ENCODE results near the gene RPL7L1. TPM values are rescaled to one million over a fixed set of nuclear protein-coding genes. Genes with fewer than 3 reads are reported as not detected.
"Not testable (repeated sequence)": the region's sequence is repeated elsewhere in the genome, so short reads cannot be mapped to it uniquely, and the experiment has no call there.

Gene RPL7L1
- polyA plus RNA-seq (ENCODE audit: insufficient read length): 71.8 TPM

DNA sequence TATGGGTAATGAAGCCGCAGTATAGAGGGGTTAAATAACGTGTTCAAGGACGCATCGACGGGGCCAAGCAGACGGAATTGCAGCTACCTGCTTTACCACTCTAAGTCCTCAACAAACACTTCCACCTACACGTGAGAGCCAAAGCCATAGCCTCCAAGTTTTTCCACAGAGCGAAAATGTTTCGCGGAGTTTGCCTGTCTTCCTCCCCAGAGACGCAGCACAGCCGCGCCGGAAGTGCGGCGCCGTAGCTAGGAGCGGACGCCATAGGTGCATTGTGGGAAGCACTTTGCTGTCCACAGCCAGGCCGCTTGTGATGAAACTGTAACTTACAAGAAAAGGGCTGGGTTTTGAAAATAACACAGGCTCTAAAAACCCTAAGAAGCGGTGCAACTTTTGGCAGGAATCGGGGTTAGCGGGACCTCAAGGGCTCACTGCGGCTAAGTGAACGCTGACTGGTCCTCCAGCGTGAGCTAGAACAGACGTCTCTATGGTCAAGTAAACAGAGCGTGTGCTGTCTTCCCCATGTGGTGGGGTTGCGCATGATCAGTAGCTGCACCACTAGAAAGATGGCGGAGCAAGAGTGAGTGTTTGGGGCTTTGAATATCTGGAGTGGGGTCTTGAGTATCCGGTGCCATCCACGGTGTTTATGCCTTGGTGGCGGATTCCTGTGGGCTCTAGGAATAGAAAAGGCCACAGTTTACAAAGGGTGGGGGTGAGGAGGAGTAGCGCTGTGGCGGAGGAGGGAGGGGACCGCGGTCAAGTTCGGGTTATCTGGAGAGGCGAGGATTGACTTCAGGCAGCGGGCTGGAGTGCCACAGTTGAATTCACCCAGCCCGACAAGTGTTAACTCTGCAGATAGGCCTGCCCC, at the start of gene RPL7L1:
TSS of gene RPL7L1 (plus strand) at position 245 of the 868 bp plus-strand sequence. CDS start at position 540, 295 bp downstream.
- peak; percentile 90 for DNase-seq

DNA sequence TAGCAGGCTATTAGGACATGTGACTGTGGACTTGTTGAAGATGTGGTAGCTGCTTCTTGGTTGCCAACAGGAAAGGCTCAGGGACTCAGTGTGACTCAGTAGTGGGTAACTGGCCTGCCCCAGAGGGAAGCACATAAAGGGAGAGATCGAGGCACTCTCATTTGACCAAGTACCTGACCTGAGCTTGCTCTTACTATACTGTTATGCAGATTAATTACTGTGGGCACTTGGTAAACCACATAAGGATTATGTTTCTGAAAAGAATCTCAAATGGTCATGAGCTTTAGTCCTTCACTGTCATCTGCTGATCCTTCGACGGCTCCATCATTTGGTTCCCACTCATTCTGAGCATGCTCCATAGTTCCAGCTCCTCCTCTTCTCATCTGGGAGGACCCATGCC, 48.2 kb upstream of the RPL7L1 start:
- DNase-seq: no peak

DNA sequence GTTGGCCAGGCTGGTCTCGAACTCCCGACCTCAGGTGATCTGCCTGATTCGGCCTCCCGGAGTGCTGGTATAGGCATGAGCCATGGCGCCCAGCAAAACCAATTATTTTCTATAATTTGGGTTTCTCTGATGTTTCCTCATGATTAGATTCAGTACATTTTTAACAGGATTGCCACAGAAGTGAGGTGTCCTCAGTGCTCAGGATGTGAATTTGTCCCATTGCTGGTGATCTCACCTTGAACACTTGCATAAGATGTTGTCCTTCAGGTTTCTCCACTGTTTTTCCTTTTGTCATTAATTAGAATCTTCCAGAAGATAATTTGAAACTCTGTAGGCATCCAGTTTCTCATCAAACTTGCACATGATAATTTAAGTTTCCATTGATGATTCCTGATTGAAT, 45.4 kb upstream of the RPL7L1 start:
- DNase-seq: no peak

DNA sequence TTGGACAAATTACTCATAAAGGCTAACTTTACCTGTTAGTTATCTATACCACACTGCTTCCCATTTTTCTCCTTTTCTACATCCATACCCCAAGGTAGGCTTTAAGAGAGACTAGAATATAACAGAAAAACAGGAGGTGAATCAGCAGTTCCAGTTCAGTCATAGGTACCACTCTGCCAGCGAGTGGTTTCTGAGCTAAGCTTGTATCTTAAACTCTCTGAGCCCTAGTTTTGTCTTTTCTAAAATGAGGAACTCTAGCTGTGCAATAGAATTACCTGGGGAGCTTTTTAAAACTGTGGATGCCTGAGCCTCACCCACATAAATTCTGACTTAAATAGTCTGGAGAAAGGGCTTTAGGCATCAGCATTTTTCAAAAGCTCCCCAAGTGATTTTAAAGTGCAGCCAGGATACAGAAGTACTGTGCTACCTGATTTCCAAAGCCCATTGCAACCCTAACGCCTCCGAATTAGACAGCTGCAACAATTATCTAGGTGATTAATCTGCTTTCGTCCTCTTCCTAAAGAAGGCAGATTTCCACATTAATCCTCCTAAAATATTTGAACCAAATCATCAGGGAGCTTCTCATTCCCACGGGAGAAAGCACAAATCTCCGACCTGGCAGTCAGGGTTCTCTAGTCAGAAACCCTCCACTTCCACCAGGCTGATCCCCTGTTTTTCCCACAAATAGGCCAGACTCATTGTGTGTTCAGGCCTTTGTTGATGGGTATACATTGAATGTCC, 37.4 kb upstream of the RPL7L1 start:
- no peak for DNase-seq

DNA sequence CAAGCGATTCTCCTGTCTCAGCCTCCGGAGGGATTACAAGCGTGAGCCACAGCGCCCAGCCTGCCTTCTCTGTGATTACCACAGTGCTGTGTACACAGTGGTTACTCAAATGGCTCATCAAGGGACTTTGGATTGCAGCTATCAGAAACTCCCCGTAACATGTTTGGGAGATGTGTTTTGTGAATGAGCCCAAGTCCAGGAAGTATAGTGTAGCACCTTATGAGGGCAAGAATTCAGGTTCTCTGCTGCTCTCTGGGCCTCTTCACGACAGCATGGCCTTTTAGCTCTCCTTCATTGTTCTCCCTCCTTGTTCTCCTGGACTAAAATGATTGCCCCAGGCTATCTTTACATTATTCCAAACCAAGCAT, 34.1 kb upstream of the RPL7L1 start:
- DNase-seq: no peak

DNA sequence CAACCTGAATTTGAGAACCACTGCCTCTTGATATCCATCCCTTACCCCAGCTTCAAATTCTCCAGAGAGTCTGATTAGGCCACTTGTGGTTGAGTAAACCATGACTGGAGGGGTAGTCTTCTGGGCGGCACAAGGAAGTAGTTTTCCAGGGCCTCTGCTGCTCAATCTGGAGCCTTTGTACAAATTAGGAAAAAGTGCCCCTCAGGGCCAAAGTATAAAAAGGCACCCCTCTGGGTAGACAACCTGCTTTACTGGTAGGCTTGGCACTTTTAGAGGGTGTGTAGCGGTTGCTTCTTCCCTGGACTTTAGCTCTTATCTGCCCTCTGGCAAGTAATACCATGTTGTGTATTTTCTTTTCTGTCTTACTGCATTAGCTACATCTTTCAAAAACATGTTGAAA, 32.9 kb upstream of the RPL7L1 start:
- no peak for DNase-seq

DNA sequence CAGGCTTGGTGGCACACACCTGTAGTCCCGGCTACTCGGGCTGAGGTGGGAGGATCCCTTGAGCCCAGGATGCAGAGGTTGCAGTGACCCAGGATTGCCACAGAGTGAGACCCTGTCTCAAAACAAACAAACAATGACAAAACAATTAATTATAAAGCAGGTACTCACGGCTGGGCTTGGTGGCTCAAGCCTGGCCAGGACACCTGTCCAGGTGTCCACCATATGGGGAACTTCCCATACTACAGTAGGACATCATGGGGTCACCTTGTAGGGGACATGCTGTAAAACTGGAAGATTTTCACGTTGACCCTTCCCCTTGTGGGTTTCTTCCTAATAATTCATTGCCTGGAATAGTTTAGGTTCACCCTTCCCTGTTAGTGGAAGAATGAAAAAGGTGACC, 30.7 kb upstream of the RPL7L1 start:
- DNase-seq: no peak

DNA sequence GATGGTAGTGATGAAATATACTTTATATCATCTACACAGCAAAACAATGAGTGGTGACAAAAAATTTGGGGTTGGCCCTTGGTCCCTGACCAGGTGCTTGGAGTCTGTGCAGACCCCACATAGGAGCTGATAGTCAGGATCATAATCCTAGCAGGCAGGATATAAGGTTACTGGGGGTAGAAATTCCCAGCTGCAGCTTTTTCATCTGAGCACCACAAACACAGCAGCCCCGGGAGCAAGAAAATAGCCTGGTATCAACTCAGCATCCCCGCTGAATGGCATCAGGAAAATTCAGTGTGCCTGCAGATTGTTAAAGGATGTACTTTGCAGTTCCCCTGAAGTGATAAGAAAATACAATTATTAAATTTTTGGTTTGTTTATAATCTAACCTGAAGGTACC, 27.8 kb upstream of the RPL7L1 start:
- no peak for DNase-seq

DNA sequence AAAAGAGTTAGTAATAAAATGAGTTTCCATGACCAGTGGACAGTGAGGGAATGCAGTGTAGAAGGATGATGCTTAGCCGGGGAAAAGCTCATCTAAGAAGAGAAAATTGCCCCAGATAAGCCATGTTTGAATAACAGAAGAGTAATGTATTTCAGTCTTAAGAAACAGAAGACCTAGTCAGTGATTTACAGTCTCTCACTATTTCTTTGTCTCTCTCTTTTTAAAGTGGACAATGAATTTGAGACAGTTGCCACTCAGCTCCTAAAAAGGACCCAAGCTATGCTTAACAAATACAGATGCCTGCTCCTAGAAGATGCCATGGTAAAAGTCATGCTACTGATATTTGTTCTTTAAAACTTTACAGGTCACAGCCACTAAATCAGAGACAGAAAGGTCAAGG, 19.4 kb upstream of the RPL7L1 start:
- no peak for DNase-seq

DNA sequence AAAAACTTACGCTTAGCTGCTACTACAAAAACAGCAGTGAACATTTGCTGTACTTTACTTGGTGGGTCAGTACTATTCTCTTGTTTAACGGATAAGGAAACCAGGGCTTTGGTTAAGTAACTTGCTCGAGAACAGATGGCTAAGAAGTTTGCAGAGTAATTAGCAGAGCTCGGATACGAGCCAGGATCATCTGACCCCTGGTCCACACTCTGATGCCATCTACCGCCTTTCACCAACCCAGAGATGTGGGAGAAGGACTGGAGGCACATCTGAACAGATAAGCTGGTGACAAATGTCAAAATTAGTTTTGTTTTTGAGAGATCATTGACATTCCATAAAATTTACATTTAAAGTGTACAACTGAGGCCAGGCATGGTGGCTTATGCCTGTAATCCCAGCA, 18.9 kb upstream of the RPL7L1 start:
- no peak for DNase-seq

DNA sequence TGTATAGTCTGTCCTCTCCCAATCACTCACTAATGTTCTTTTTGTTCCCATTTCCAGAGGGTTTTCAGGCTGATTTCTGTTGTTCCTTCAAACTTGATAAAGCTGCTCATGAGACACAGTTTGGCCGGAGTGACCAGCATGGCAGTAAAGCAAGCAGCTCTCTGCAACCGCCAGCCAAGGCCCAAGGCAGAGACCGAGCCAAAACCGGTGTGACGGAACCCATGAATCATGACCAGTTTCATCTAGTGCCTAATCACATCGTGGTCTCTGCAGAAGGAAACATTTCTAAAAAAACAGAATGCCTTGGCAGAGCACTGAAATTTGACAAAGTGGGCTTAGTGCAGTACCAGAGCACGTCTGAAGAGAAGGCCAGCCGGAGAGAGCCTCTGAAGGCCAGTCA, 14.8 kb upstream of the RPL7L1 start:
- DNase-seq: no peak

DNA sequence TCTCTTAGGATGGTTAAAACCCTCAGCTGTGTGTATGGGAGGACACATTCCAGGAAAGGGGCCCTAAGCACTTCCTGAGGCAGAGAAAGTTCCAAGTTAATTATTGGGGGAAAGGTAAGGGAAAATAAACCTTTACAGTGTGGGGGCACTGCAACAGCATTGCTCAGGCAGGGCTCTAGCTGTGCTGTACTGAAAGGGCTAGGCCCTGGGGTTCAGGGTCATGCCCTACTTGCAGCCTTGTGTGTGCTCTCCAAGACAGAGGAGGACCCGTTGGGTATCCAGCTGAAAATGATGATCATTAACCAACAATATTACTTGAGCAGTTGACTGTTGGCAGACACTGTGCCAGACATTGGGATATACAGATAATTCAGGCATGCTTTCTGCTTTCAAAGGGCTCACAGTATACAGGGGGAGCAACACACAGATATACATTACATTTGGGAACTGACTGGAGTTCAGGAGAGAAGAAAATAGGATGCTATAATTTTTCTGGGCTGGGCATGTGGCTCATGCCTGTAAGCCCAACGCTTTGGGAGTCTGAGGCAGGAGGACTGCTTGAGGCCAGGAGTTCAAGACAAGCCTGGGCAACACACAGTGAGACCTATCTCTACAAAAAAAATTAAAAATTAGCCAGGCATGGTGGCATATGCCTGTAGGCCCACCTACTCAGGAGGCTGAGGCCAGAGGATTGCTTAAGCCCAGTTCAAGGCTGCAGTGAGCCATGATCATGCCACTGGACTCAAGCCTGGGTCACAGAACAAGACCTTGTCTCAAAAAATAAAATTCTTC, 9.1 kb upstream of the RPL7L1 start:
- DNase-seq: no peak

DNA sequence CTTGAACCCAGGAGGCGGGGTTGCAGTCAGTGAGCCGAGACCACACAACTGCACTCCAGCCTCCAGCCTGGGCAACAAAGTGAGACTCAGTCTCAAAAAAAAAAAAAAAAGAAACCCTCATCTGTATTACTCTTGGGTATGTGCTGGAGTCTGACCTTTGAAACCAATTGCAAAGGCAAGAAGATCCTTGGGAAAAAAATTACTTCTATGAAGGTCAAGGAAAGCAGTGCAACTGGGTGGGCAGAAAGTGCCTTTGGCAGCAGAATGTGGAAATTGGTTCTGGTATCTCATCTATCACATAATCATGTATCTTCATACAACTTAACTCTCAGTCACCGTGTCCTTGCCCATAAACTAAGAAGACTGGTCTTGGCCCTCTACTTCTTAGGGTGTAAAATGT, 7.7 kb upstream of the RPL7L1 start:
- DNase-seq: no peak

DNA sequence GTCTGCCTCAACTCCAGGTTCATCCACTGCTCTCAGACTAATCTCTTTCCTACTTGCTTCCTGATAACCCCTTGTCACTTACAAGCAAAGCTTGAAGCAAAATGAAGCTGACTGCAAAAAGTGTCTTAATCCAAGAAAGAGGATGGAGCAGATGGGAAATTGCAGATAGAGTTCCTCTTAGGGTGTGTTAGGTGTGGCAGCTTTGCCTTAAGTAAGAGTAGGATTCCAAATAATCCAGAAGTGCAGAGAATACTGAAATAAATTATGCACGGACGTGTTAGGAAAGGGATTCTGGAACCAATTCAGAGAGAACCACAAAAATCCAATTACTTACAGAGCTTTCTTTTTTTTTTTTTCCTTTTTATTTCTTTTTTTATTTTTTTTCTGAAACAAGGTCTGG, 6.1 kb upstream of the RPL7L1 start:
- no peak for DNase-seq

DNA sequence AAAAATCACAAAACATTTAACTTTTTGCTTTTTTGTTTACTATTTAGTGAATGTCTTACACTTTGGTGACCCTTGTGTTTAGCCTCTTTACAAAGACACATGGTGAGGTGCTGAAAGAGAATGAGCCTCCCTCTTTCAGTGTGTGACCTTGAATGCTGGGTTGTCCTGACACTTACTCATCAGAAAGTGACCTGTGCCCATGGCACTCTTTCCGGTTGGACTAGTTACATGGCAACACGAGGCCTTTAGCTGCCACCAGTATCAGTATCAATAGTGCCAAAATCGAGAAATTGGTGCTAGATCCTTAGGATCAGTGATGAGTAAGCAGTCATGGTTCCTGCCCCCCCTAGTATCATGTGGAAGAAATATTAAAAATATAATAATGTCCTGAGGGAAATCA, 1.7 kb upstream of the RPL7L1 start:
- no peak for DNase-seq

DNA sequence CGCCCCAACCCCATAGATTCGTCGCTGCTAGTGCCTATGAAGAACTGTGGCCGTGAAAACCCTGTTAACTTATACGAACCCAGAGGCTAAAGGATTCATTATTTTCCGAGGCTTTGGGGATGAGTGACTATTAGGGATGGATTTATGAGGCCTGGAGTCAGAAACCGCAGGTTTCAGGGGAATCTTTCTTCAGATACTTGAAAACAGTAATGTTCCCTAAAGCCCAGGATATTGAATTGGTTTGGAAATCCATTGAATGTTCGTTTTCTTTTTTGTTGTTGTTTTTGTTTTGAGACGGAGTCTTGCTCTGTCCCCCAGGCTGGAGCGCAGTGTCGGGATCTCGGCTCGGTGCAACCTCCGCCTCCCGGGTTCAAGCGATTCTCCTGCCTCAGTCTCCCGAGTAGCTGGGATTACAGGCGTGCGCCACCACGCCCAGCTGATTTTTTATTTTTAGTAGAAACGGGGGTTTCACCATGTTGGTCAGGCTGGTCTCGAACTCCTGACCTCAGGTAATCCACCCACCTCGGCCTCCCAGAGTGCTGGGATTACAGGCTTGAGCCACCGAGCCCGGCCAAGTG, 913 bp downstream of the RPL7L1 start:
- DNase-seq: not testable (repeated sequence)

DNA sequence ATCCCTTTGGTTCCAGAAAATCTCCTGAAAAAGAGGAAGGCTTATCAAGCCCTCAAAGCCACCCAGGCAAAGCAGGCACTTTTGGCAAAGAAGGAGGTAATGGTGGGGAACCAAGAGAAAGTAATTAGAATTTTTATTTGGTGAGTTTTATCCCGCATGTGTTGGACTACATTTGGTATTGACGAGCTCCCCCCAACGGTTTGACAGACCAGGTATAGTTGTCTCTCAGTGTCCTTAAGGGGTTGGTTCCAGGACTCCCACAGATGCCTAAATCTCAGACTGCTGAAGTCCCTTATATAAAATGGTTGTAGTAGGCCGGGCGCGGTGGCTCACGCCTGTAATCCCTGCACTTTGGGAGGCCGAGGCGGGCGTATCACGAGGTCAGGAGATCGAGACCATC, 1.5 kb downstream of the RPL7L1 start:
- DNase-seq: not testable (repeated sequence)

DNA sequence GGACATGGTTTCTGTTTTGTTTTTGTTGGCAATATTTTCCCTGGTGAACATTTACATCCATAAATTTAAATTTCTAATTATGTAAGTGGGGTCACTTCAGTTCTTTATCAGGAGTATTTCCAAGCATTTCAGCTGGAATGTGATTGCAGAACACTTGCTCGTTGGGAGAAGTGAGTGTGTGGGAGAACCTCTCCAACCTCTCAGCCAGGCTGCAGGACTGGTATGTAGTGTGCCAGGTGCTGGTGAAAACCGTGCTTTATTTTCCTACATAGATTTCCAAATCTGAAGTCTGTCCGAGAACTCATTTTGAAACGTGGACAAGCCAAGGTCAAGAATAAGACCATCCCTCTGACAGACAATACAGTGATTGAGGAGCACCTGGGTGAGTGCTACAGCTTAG, 6.3 kb downstream of the RPL7L1 start:
- no peak for DNase-seq

DNA sequence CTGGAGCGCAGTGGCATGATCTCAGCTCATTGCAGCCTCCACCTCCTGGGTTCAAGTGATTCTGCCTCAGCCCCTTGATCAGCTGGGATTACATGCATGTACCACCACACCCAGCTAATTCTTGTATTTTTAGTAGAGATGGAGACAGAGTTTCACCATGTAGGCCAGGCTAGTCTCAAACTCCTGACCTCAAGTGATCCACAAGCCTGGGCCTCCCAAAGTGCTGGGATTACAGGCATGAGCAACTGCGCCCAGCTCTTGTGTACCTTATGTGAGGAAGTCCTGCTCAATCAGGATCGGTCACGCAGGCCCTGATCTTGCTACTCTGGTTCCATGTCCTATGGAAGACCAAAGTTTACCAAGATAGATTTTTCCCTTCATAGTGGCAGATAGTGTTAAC, 8.8 kb downstream of the RPL7L1 start:
- DNase-seq: not testable (repeated sequence)

DNA sequence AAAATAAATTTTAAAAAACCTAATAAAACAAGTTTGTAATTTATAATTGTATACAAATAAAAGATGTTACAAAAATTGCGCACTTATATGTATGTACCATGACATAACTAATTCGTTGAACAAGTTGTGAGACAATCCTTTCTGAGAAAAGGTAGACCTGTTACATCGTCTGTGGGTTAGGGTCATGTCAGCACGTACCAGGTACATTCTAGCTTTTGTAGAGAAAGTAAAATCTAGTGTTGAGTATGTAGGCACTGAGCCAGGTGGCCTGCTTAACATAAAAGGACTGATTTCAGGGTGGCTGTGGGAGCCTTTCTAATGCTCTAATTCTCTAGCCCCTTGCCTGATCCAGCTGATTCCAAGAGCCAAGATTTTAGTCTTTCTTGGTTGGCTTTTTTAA, 10.4 kb downstream of the RPL7L1 start:
- no peak for DNase-seq

DNA sequence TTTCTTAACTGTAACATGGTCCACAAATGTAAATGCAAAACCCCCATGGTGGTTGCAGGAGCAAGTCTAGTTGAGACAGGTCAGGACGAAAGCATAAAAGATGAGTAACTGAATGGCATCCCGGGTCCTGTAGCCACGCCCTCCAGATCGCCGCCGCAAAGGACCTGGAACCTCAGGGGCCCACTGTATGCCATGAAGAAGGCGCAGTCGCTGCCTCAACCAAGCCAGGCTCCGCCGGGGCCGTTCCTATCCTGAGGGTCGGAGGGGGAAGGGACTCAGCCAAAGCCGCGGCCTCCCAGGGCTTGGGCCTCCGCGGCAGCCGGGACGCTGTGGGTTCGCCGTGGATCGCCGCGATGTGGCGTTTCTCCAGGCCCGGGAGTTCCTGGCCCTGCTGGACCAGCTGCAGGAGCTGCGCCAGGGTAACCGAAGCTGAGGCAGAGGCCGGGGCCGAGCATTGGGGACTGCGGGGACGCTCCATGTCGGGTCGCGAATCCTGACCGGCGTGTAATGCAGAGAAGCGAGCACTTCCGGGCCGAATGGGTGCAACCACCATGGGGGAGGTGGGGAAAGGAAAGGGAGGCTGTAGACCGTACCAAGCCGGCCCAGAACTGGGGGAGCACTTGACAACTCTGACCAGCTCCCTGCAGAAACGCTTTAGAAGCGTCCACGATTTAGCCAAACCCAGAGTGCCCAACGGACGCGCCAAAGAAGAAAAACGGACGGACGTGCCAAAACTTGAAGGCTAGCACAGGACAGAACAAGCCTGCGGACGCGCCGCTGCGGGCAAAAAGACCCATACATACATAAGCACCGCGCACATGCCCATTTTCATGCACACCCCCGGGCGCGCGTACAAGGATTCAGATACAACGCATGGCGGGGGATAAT, 11.1 kb downstream of the RPL7L1 start:
- DNase-seq: peak; percentile 93

DNA sequence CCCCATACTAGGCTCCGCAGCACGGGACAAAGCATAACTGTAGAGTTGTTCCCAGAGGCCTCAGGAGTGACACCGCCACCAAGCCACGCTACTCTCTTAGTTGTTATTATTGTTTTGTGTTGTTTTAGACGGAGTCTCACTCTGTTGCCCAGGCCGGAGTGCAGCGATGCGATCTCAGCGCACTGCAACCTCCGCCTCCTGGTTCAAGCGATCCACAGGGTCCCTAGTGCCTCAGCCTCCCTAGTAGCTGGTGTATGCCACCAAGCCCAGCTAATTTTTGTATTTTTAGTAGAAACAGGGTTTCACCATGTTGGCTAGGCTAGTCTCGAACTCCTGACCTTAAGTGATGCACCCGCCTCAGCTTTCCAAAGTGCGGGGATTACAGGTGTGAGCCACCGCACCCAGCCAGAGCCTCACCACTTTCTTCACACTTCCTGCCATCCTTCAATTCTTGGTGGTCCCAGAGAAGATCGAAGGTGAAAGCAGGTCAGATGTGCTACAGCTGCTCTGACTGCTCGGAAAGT, 11.8 kb downstream of the RPL7L1 start:
- DNase-seq: no peak
